Measurements from ENCODE around the gene LRATD1. TPM values are rescaled to one million over a fixed set of nuclear protein-coding genes. Genes with fewer than 3 reads are reported as not detected.

LRATD1 gene
- total RNA-seq, 1 donor: 0.36 TPM

GRCh38 chr2:14638488-14638887, 6.0 kb downstream of the LRATD1 start:
- no peak for TF ChIP-seq CTCF (IDR thresholded peaks at IDR 0.05; ENCODE audit: insufficient read depth, low read length)
- H3K4me3 ChIP-seq (ENCODE audit: low read depth, low read length): no peak overlapping the region
- DNase-seq (ENCODE audit: low read depth): no peak

- no peak overlapping the region for H3K4me3 ChIP-seq (ENCODE audit: low read depth, low read length)
- DNase-seq (ENCODE audit: low read depth): no peak
- TF ChIP-seq CTCF (IDR thresholded peaks at IDR 0.05; ENCODE audit: insufficient read depth, low read length): no peak
Measured at GRCh38 chr2:14641116-14641515, 8.6 kb downstream of the LRATD1 start.

- H3K4me3 ChIP-seq (ENCODE audit: low read depth, low read length): no peak overlapping the region
- no peak for DNase-seq (ENCODE audit: low read depth)
- TF ChIP-seq CTCF (IDR thresholded peaks at IDR 0.05; ENCODE audit: insufficient read depth, low read length): no peak
Measured at GRCh38 chr2:14642499-14642898, 10.0 kb downstream of the LRATD1 start.

- no peak for TF ChIP-seq CTCF (IDR thresholded peaks at IDR 0.05; ENCODE audit: insufficient read depth, low read length)
- no peak for DNase-seq (ENCODE audit: low read depth)
- H3K4me3 ChIP-seq (ENCODE audit: low read depth, low read length): no peak overlapping the region
Measured at GRCh38 chr2:14647714-14648113, 15.2 kb downstream of the LRATD1 start.

GRCh38 chr2:14650066-14650465, 17.5 kb downstream of the LRATD1 start:
- DNase-seq (ENCODE audit: low read depth): no peak
- H3K4me3 ChIP-seq (ENCODE audit: low read depth, low read length): no peak overlapping the region
- TF ChIP-seq CTCF (IDR thresholded peaks at IDR 0.05; ENCODE audit: insufficient read depth, low read length): no peak

GRCh38 chr2:14654835-14655282, 22.3 kb downstream of the LRATD1 start:
- H3K4me3 ChIP-seq (ENCODE audit: low read depth, low read length): no peak overlapping the region
- TF ChIP-seq CTCF (IDR thresholded peaks at IDR 0.05; ENCODE audit: insufficient read depth, low read length): no peak
- no peak for DNase-seq (ENCODE audit: low read depth)

GRCh38 chr2:14656146-14656545, 23.6 kb downstream of the LRATD1 start:
- no peak for DNase-seq (ENCODE audit: low read depth)
- no peak for TF ChIP-seq CTCF (IDR thresholded peaks at IDR 0.05; ENCODE audit: insufficient read depth, low read length)

More at GRCh38 chr2:14656146-14656545, 23.6 kb downstream of the LRATD1 start:
- no peak overlapping the region for H3K4me3 ChIP-seq (ENCODE audit: low read depth, low read length)
